Stimulated activated CD8-positive, alpha-beta memory T cell treated with anti-CD3 and anti-CD28 coated beads, Interleukin-12 subunit alpha, Interleukin-12 subunit beta, amount 100 ng/mL, for 24 hours (primary cell): Measurements from ENCODE around the gene PNMA3.
"Not testable (repeated sequence)": the region's sequence is repeated elsewhere in the genome, so short reads cannot be mapped to it uniquely, and the experiment has no call there.

Experiments used
- DNase-seq: peaks from one replicate; pipeline ENCODE4 v3.0.0-alpha.2; 2020; ENCODE audit errors: extremely low read depth

The PNMA3 gene

GRCh38 chrX:153074262-153074899, 18.1 kb downstream of the PNMA3 start:
- DNase-seq, result no peak

- DNase-seq, result no peak
Measured at GRCh38 chrX:153074935-153075334, 18.7 kb downstream of the PNMA3 start.

GRCh38 chrX:153075366-153075765, 19.1 kb downstream of the PNMA3 start:
- DNase-seq, result no peak

GRCh38 chrX:153077437-153078135, 21.3 kb downstream of the PNMA3 start:
- DNase-seq, result not testable (repeated sequence)

GRCh38 chrX:153083238-153083923, 27.1 kb downstream of the PNMA3 start:
- DNase-seq, result not testable (repeated sequence)

GRCh38 chrX:153102418-153102817, 46.1 kb downstream of the PNMA3 start:
- no peak for DNase-seq

GRCh38 chrX:153104959-153105358, 48.7 kb downstream of the PNMA3 start:
- not testable (repeated sequence) for DNase-seq

- not testable (repeated sequence) for DNase-seq
Measured at GRCh38 chrX:153106092-153106801, 50.0 kb downstream of the PNMA3 start.
